H9 (cell line): ENCODE results near the gene SIX1. TPM values are rescaled to one million over a fixed set of nuclear protein-coding genes. Genes with fewer than 3 reads are reported as not detected.

ENCODE experiments used
- DNase-seq: peaks from one replicate; pipeline ENCODE4 v3.0.0-alpha.2; 2017
- H2AFZ ChIP-seq: one replicate; pipeline ENCODE4 v1.6.1; 2013; ENCODE audit warnings: mild to moderate bottlenecking, low read length, control low read depth, moderate library complexity
- H2AK5ac ChIP-seq: 2 replicates; pipeline ENCODE4 v1.6.1; 2013; ENCODE audit warnings: low read length, control low read depth, mixed read lengths; ENCODE audit not compliant: insufficient read length
- H2BK120ac ChIP-seq: one replicate; pipeline ENCODE4 v1.6.1; 2013; ENCODE audit warnings: low read depth, mild to moderate bottlenecking, low read length, control low read depth, inconsistent platforms; ENCODE audit not compliant: poor library complexity, severe bottlenecking
- H2BK12ac ChIP-seq: 2 replicates; pipeline ENCODE4 v1.6.1; 2013; ENCODE audit warnings: low read length, control low read depth, mixed read lengths, low read depth; ENCODE audit not compliant: insufficient read length
- H2BK15ac ChIP-seq: 2 replicates; pipeline ENCODE4 v1.6.1; 2013; ENCODE audit warnings: low read depth, low read length, control low read depth
- H2BK20ac ChIP-seq: one replicate; pipeline ENCODE4 v1.6.1; 2013; ENCODE audit warnings: low read depth, mild to moderate bottlenecking, low read length, control low read depth, inconsistent platforms; ENCODE audit not compliant: poor library complexity, severe bottlenecking
- H2BK5ac ChIP-seq: 2 replicates; pipeline ENCODE4 v1.6.1; 2013; ENCODE audit warnings: low read length, control low read depth, mixed read lengths; ENCODE audit not compliant: insufficient read length
- H3K14ac ChIP-seq: 2 replicates; pipeline ENCODE4 v1.6.1; 2013; ENCODE audit warnings: low read length, control low read depth; ENCODE audit not compliant: insufficient read depth
- H3K18ac ChIP-seq: 2 replicates; pipeline ENCODE4 v1.6.1; 2013; ENCODE audit warnings: low read depth, mild to moderate bottlenecking, mixed read lengths, low read length, control low read depth; ENCODE audit not compliant: insufficient read length
- H3K23ac ChIP-seq: 2 replicates; pipeline ENCODE4 v1.6.1; 2013; ENCODE audit warnings: low read length, control low read depth, mixed read lengths, low read depth; ENCODE audit not compliant: insufficient read length
- H3K23me2 ChIP-seq: 2 replicates; pipeline ENCODE4 v1.6.1; 2013; ENCODE audit warnings: low read depth, mild to moderate bottlenecking, mixed read lengths, low read length, control low read depth; ENCODE audit not compliant: insufficient read length, poor library complexity, severe bottlenecking
- H3K27ac ChIP-seq: 2 replicates; pipeline ENCODE4 v1.5.1; 2013; ENCODE audit warnings: low read length, control low read depth, mixed read lengths, low read depth; ENCODE audit not compliant: insufficient read length
- H3K27me3 ChIP-seq: 2 replicates; pipeline ENCODE4 v1.6.1; 2013; ENCODE audit warnings: low read length, control low read depth, inconsistent platforms; ENCODE audit not compliant: insufficient read depth
- H3K4ac ChIP-seq: 2 replicates; pipeline ENCODE4 v1.6.1; 2013; ENCODE audit warnings: low read depth, mild to moderate bottlenecking, control low read depth, inconsistent platforms, low read length, moderate library complexity
- H3K4me1 ChIP-seq: 2 replicates; pipeline ENCODE4 v1.6.1; 2013; ENCODE audit warnings: low read length, control low read depth, inconsistent platforms; ENCODE audit not compliant: insufficient read depth
- H3K4me2 ChIP-seq: 2 replicates; pipeline ENCODE4 v1.6.1; 2013; ENCODE audit warnings: low read length, control low read depth, mixed read lengths; ENCODE audit not compliant: insufficient read length, insufficient read depth
- H3K56ac ChIP-seq: 2 replicates; pipeline ENCODE4 v1.6.1; 2013; ENCODE audit warnings: low read depth, mild to moderate bottlenecking, mixed read lengths, low read length, control low read depth; ENCODE audit not compliant: insufficient read length
- H3K79me1 ChIP-seq: 2 replicates; pipeline ENCODE4 v1.6.1; 2013; ENCODE audit warnings: low read depth, mild to moderate bottlenecking, moderate library complexity, low read length, control low read depth, inconsistent platforms; ENCODE audit not compliant: insufficient read depth, poor library complexity, severe bottlenecking
- H3K79me2 ChIP-seq: 2 replicates; pipeline ENCODE4 v1.6.1; 2013; ENCODE audit warnings: low read length, control low read depth, inconsistent platforms; ENCODE audit not compliant: insufficient read depth
- H3K9ac ChIP-seq: 2 replicates; pipeline ENCODE4 v1.6.1; 2013; ENCODE audit warnings: low read length, control low read depth, mixed read lengths; ENCODE audit not compliant: insufficient read length; ENCODE audit errors: extremely low read depth
- H3K9me3 ChIP-seq: one replicate; pipeline ENCODE4 v1.6.1; 2013; ENCODE audit warnings: low read depth, low read length, inconsistent platforms; ENCODE audit not compliant: control insufficient read depth
- H3T11ph ChIP-seq: one replicate; pipeline ENCODE4 v1.6.1; 2013; ENCODE audit warnings: mild to moderate bottlenecking, low read length, control low read depth, inconsistent platforms
- H4K20me1 ChIP-seq: one replicate; pipeline ENCODE4 v1.6.1; 2013; ENCODE audit not compliant: control insufficient read depth, insufficient read length, insufficient read depth
- H4K5ac ChIP-seq: 2 replicates; pipeline ENCODE4 v1.6.1; 2013; ENCODE audit warnings: low read depth, mild to moderate bottlenecking, mixed read lengths, low read length, control low read depth; ENCODE audit not compliant: insufficient read length
- H4K8ac ChIP-seq: replicated peaks from 2 replicates; pipeline ENCODE4 v1.6.1; 2013; ENCODE audit warnings: low read length, control low read depth, mixed read lengths, low read depth; ENCODE audit not compliant: insufficient read length
- H4K91ac ChIP-seq: 2 replicates; pipeline ENCODE4 v1.6.1; 2013; ENCODE audit warnings: low read depth, mild to moderate bottlenecking, moderate library complexity, mixed read lengths, low read length, control low read depth; ENCODE audit not compliant: insufficient read length
- H3K27ac Mint-ChIP-seq, 3 experiments: 2 replicates in 2 of 3; 3 replicates in 1 of 3; pipeline ENCODE4 v1.8.0; 2020 to 2021; ENCODE audit warnings: mixed read lengths in 3 of 3, mild to moderate bottlenecking in 1 of 3, moderate library complexity in 1 of 3
- H3K27me3 Mint-ChIP-seq: 2 replicates; pipeline ENCODE4 v1.8.0; 2021; ENCODE audit warnings: low read depth, mild to moderate bottlenecking, moderate library complexity, mixed read lengths
- H3K36me3 Mint-ChIP-seq, 3 experiments: 2 replicates in 2 of 3; 3 replicates in 1 of 3; pipeline ENCODE4 v1.8.0; 2020 to 2021; ENCODE audit warnings: low read depth in 3 of 3, mixed read lengths in 3 of 3; ENCODE audit not compliant: insufficient read depth in 1 of 3
- H3K4me1 Mint-ChIP-seq, 2 experiments: 2 replicates each; pipeline ENCODE4 v1.8.0; 2020; ENCODE audit warnings: mixed read lengths in 2 of 2
- H3K4me3 Mint-ChIP-seq, 2 experiments: 2 replicates in 1 of 2; 3 replicates in 1 of 2; pipeline ENCODE4 v1.8.0; 2020 to 2021; ENCODE audit warnings: mild to moderate bottlenecking in 2 of 2, mixed read lengths in 2 of 2, moderate library complexity in 1 of 2
- H3K9me3 Mint-ChIP-seq, 2 experiments: 2 replicates in 1 of 2; 3 replicates in 1 of 2; pipeline ENCODE4 v1.8.0; 2020; ENCODE audit warnings: mild to moderate bottlenecking in 2 of 2, mixed read lengths in 2 of 2, moderate library complexity in 1 of 2
- CTCF ChIP-seq: fragments of 200-600 bp; sonication (generic); conservative IDR thresholded peaks from 3 replicates; pipeline ENCODE4 v1.8.0; 2021; ENCODE audit warnings: antibody characterized with exemption, mild to moderate bottlenecking
- WGBS: extraction: QIAGEN DNeasy Blood & Tissue Kit; methylation state at CpG from one replicate; pipeline ENCODE4 v1.1.7; 2013; ENCODE audit warnings: missing lambda C conversion rate, low lambda C conversion rate, mixed read lengths; ENCODE audit not compliant: insufficient read length; ENCODE audit errors: extremely low coverage; 5-methylcytosine and 5-hydroxymethylcytosine counted together
- total RNA-seq: library from RNA; stranded (reverse); gene quantifications from 2 replicates; pipeline ENCODE4 v1.2.1, GENCODE V29; 2021

SIX1 gene
- total RNA-seq, 1 experiment from 2014 or later, result 0.17 TPM

- H2BK20ac ChIP-seq, result no peak overlapping the region
- no peaks in the 10 kb centered on the region for H3K79me1 ChIP-seq
- H3K4ac ChIP-seq, result no peak overlapping the region
- H3K36me3 Mint-ChIP-seq, result no peaks in the 10 kb centered on the region
- no peaks in the 10 kb centered on the region for H4K20me1 ChIP-seq
- 100% methylated on average over 1 of the region's 2 CpGs for WGBS
- H3K56ac ChIP-seq, result no peak overlapping the region
- H3K4me2 ChIP-seq, result no peak overlapping the region
- H3K18ac ChIP-seq, result no peak overlapping the region
- no peak overlapping the region for H2AK5ac ChIP-seq
- H4K8ac ChIP-seq, result no peak overlapping the region
- H4K5ac ChIP-seq, result no peak overlapping the region
- no peak overlapping the region for H3T11ph ChIP-seq
- no peak overlapping the region for H2AFZ ChIP-seq
- H2BK15ac ChIP-seq, result no peak overlapping the region
- H3K4me1 Mint-ChIP-seq, result peaks cover 12 to 13% of the 10 kb centered on the region in 2 experiments
- H3K27me3 ChIP-seq, result peaks cover 7% of the 10 kb centered on the region; the same call in 1 of the 2 replicates
- H3K14ac ChIP-seq, result no peak overlapping the region
- no peaks in the 10 kb centered on the region for H3K4me1 ChIP-seq
- H3K27ac ChIP-seq, result no peak overlapping the region
- no peak overlapping the region for H3K23ac ChIP-seq
- no peak overlapping the region for H3K9ac ChIP-seq
- TF ChIP-seq CTCF, result no peak
- H3K9me3 ChIP-seq, result no peaks in the 10 kb centered on the region
- no peak overlapping the region for H2BK5ac ChIP-seq
- H3K27ac Mint-ChIP-seq, result no peak overlapping the region
- no peak overlapping the region for H2BK12ac ChIP-seq
- H3K9me3 Mint-ChIP-seq, result no peaks in the 10 kb centered on the region; a peak in 1 of 5 replicates
- no peak overlapping the region for H4K91ac ChIP-seq
- no peaks in the 10 kb centered on the region for H3K23me2 ChIP-seq
- DNase-seq, result no peak
- no peaks in the 10 kb centered on the region for H3K79me2 ChIP-seq
- no peak overlapping the region for H2BK120ac ChIP-seq
- H3K4me3 Mint-ChIP-seq, result no peak overlapping the region
- peaks cover 29% of the 10 kb centered on the region for H3K27me3 Mint-ChIP-seq
These were observed 17.4 kb downstream of the SIX1 start for GRCh38 chr14:60631842-60632241.
